Endothelial cell of umbilical vein (primary cell): ENCODE data around the gene LAMB3. TPM values are rescaled to one million over a fixed set of nuclear protein-coding genes. Genes with fewer than 3 reads are reported as not detected.

ENCODE experiments used
- BruUV-seq: library from RNA; stranded (reverse); fragments of 400-500 nt; replicated peaks from 2 replicates; lab custom pipeline; 2021; lab: Mats Ljungman, UMichigan
- CTCF ChIA-PET: fragments of 300-600, 350-600 bp; sonication (Branson Sonifier 250); formaldehyde crosslinking; loops from one replicate; lab custom pipeline; 2021; ENCODE audit warnings: antibody characterized with exemption, inconsistent platforms; lab: Charles Lee
- POLR2A ChIA-PET: fragments of 300-600, 350-600 bp; sonication (Branson Sonifier 250); formaldehyde crosslinking; loops from one replicate; lab custom pipeline; 2021; ENCODE audit warnings: antibody characterized with exemption, inconsistent platforms; lab: Charles Lee
- DNase-seq: peaks from one replicate; pipeline ENCODE4 v3.0.0-alpha.2; 2011; ENCODE audit warnings: low read depth, low spot score
- FAIRE-seq: peaks from 2 replicates; lab custom pipeline; 2011; peaks lifted over from hg19 to GRCh38; lab: Jason Lieb, UNC
- H2AFZ ChIP-seq: 2 replicates; pipeline ENCODE4 v1.6.0; 2012; ENCODE audit warnings: low read depth, low read length, control low read depth, inconsistent platforms
- H3K27ac ChIP-seq: 2 replicates; pipeline ENCODE4 v1.5.1; 2011; ENCODE audit warnings: low read depth, mild to moderate bottlenecking, control low read depth, low read length, moderate library complexity; ENCODE audit not compliant: insufficient read depth
- H3K27me3 ChIP-seq, 2 experiments: 2 replicates each; pipeline versions ENCODE4 v1.6.0 to v1.6.1; 2011; ENCODE audit warnings: low read length in 2 of 2, mixed read lengths in 1 of 2; ENCODE audit not compliant: control insufficient read depth in 2 of 2, insufficient read depth in 2 of 2
- H3K36me3 ChIP-seq, 2 experiments: 2 replicates in 1 of 2; 3 replicates in 1 of 2; pipeline ENCODE4 v1.5.1; 2011; ENCODE audit warnings: low read length in 2 of 2, mild to moderate bottlenecking in 1 of 2, moderate library complexity in 1 of 2; ENCODE audit not compliant: control insufficient read depth in 2 of 2, insufficient read depth in 2 of 2; ENCODE audit errors: extremely low read depth in 1 of 2
- H3K4me1 ChIP-seq: 3 replicates; pipeline ENCODE4 v1.5.1; 2011; ENCODE audit warnings: mild to moderate bottlenecking, low read length; ENCODE audit not compliant: control insufficient read depth, insufficient read depth; ENCODE audit errors: extremely low read depth
- H3K4me2 ChIP-seq: 2 replicates; pipeline ENCODE4 v1.6.1; 2011; ENCODE audit warnings: low read length, control low read depth, mixed read lengths; ENCODE audit not compliant: insufficient read depth
- H3K4me3 ChIP-seq, 3 experiments: fragments of 200-600 bp in 1 of 3; sonication (generic), shearing (Covaris generic) in 1 of 3; replicated peaks in 1 of 3; 2 replicates each; pipeline ENCODE4 v1.5.1; 2011 to 2016; ENCODE audit warnings: control low read depth in 3 of 3, low read length in 3 of 3, mild to moderate bottlenecking in 2 of 3, inconsistent platforms in 1 of 3, low read depth in 1 of 3, moderate library complexity in 1 of 3; ENCODE audit not compliant: insufficient read depth in 1 of 3
- H3K79me2 ChIP-seq: 2 replicates; pipeline ENCODE4 v1.6.0; 2012; ENCODE audit warnings: low read length, inconsistent platforms; ENCODE audit not compliant: control insufficient read depth, insufficient read depth
- H3K9ac ChIP-seq: replicated peaks from 2 replicates; pipeline ENCODE3; 2011; ENCODE audit warnings: low read length, control low read depth; ENCODE audit not compliant: insufficient read depth; ENCODE audit errors: extremely low read depth
- H3K9me1 ChIP-seq: replicated peaks from 3 replicates; pipeline ENCODE4 v1.6.0; 2011; ENCODE audit warnings: mild to moderate bottlenecking, low read length; ENCODE audit not compliant: control insufficient read depth, insufficient read depth; ENCODE audit errors: extremely low read depth
- H3K9me3 ChIP-seq: replicated peaks from 2 replicates; pipeline ENCODE4 v1.5.1; 2012; ENCODE audit warnings: low read length, inconsistent platforms; ENCODE audit not compliant: control insufficient read depth, insufficient read depth
- H4K20me1 ChIP-seq: replicated peaks from 2 replicates; pipeline ENCODE3; 2011; ENCODE audit warnings: mild to moderate bottlenecking, low read length; ENCODE audit not compliant: control insufficient read depth, insufficient read depth; ENCODE audit errors: extremely low read depth
- FOS ChIP-seq: IDR thresholded peaks from 2 replicates; pipeline ENCODE4 v1.6.1; 2011; ENCODE audit warnings: mild to moderate bottlenecking, low read length, moderate library complexity, borderline replicate concordance; ENCODE audit not compliant: insufficient read depth
- MAX ChIP-seq: IDR thresholded peaks from 2 replicates; pipeline ENCODE4 v1.6.1; 2011; ENCODE audit not compliant: insufficient read depth, insufficient read length
- POLR2A ChIP-seq: IDR thresholded peaks from 2 replicates; pipeline ENCODE4 v1.6.1; 2012; ENCODE audit warnings: low read depth, mild to moderate bottlenecking, control low read depth, low read length
- dilution Hi-C: fragments of 300-500 bp; cut with MboI; formaldehyde crosslinking; loops from one replicate; pipeline ENCODE4 v1.15.0; 2019; ENCODE audit warnings: low sequenced_read_pairs; ENCODE audit not compliant: extremely low pct_ligation_motif_present
- intact Hi-C: fragments of 100-400 bp; cut with micrococcal nuclease; formaldehyde crosslinking; loops from one replicate; pipeline ENCODE4 v1.10.0; 2022
- polyA plus RNA-seq, 4 experiments: library from polyadenylated mRNA; depleted of rRNA in 3 of 4; stranded (reverse) in 3 of 4; unstranded in 1 of 4; fragments of >200 nt; gene quantifications; 2 replicates each; pipeline versions ENCODE4 v1.2.1 to v1.2.3, GENCODE V29; 2011 to 2012; ENCODE audit warnings: missing spikeins in 1 of 4
- total RNA-seq: library from RNA; stranded (reverse); gene quantifications from 2 replicates; pipeline ENCODE4 v1.2.3, GENCODE V29; 2021

LAMB3 gene
- total and polyA plus RNA-seq, 2 donors (not counting 3 experiments of a cell fraction or from before 2014, with no cell fraction given) = 2.6 to 3.1 TPM

- H3K27ac ChIP-seq = no peak within 1 kb of the TSS
- H3K27me3 ChIP-seq = peaks cover 36 to 69% of the 10 kb centered on the region in 2 experiments
- no peaks in the 10 kb centered on the region for H3K9me1 ChIP-seq
- H3K9ac ChIP-seq = no peak within 1 kb of the TSS
- FAIRE-seq (peak; percentile 33), DNase-seq (no peak)
- peak within 1 kb of the TSS; percentile 70 for H2AFZ ChIP-seq
- peak within 1 kb of the TSS in 1 of 3 experiments; percentile 28 for H3K4me3 ChIP-seq
- no peaks in the 10 kb centered on the region for H3K79me2 ChIP-seq
- ChIA-PET CTCF (interaction anchor here (0.9 to 3.4 kb wide), 14 partner anchors 15 to 220 kb away, joined by 3 to 14 read pairs (median 3); no protein-coding TSS in a partner anchor), POLR2A (interaction anchor here (1.7 kb wide), 1 partner anchor 22 kb away, joined by 4 read pairs; no protein-coding TSS in a partner anchor)
- dilution Hi-C loops (loop anchor here (25.0 kb wide), 1 partner anchor 88 kb away; the partner anchor contains the start of gene CAMK1G), intact Hi-C loops (no loop called here)
- peaks cover 6% of the 10 kb centered on the region for H3K4me1 ChIP-seq
- no peaks in the 10 kb centered on the region for H3K9me3 ChIP-seq
- no peaks in the 10 kb centered on the region for H3K36me3 ChIP-seq
- peak; percentile 60 for TF ChIP-seq POLR2A
- TF ChIP-seq FOS = no peak
- BruUV-seq = no TSS peak
- no peaks in the 10 kb centered on the region for H4K20me1 ChIP-seq
- peak within 1 kb of the TSS; percentile 47 for H3K4me2 ChIP-seq
Observed at GRCh38 chr1:209674957-209675564, 22.8 kb upstream of the LAMB3 start, which contains the start of gene G0S2. G0S2 (plus strand) TSS chr1:209675412; CDS start chr1:209675685, 273 bp downstream.

- BruUV-seq = no TSS peak
- Histone ChIP-seq H3K9me3 (no peaks in the 10 kb centered on the region), H3K9ac (no peak overlapping the region), H3K9me1 (no peaks in the 10 kb centered on the region), H3K27me3 (peaks cover 33 to 62% of the 10 kb centered on the region in 2 experiments), H2AFZ (no peak overlapping the region), H4K20me1 (no peaks in the 10 kb centered on the region), H3K4me3 (no peak overlapping the region), H3K79me2 (no peaks in the 10 kb centered on the region), H3K36me3 (no peaks in the 10 kb centered on the region), H3K4me2 (no peak overlapping the region), H3K4me1 (peaks cover 6% of the 10 kb centered on the region), H3K27ac (no peak overlapping the region)
- dilution Hi-C loops (no loop called here), intact Hi-C loops (loop anchor here (1.0 kb wide), 1 partner anchor 25 kb away; no protein-coding TSS in a partner anchor)
- TF ChIP-seq MAX = no peak
- peak; percentile 5 for TF ChIP-seq FOS
- ChIA-PET POLR2A (interaction anchor here (1.5 kb wide), 1 partner anchor 25 kb away, joined by 4 read pairs; no protein-coding TSS in a partner anchor), CTCF (interaction anchor here (1.0 to 3.4 kb wide), 7 partner anchors 9 to 104 kb away, joined by 3 to 14 read pairs (median 5); no protein-coding TSS in a partner anchor)
- FAIRE-seq (no peak), DNase-seq (no peak)
Observed at GRCh38 chr1:209673631-209674417, 21.6 kb upstream of the LAMB3 start.
